GM10266 (cell line): ENCODE measurements around the gene HEBP2.

Experiments
- DNase-seq: peaks from one replicate; pipeline ENCODE4 v3.0.0; 2012; ENCODE audit errors: extremely low spot score
- TF ChIP-seq, protein P1 (sequence below): IDR thresholded peaks from 2 replicates; pipeline ENCODE4 v1.5.1; 2012; ENCODE audit warnings: mild to moderate bottlenecking, low read depth; ENCODE audit not compliant: control insufficient read depth, insufficient read depth; ENCODE audit errors: missing control alignments

Gene HEBP2

GRCh38 chr6:138456401-138456790 lies 52.4 kb downstream of the HEBP2 start:
- no peak for DNase-seq
- TF ChIP-seq, protein P1, sequence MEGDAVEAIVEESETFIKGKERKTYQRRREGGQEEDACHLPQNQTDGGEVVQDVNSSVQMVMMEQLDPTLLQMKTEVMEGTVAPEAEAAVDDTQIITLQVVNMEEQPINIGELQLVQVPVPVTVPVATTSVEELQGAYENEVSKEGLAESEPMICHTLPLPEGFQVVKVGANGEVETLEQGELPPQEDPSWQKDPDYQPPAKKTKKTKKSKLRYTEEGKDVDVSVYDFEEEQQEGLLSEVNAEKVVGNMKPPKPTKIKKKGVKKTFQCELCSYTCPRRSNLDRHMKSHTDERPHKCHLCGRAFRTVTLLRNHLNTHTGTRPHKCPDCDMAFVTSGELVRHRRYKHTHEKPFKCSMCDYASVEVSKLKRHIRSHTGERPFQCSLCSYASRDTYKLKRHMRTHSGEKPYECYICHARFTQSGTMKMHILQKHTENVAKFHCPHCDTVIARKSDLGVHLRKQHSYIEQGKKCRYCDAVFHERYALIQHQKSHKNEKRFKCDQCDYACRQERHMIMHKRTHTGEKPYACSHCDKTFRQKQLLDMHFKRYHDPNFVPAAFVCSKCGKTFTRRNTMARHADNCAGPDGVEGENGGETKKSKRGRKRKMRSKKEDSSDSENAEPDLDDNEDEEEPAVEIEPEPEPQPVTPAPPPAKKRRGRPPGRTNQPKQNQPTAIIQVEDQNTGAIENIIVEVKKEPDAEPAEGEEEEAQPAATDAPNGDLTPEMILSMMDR: no peak

DNA sequence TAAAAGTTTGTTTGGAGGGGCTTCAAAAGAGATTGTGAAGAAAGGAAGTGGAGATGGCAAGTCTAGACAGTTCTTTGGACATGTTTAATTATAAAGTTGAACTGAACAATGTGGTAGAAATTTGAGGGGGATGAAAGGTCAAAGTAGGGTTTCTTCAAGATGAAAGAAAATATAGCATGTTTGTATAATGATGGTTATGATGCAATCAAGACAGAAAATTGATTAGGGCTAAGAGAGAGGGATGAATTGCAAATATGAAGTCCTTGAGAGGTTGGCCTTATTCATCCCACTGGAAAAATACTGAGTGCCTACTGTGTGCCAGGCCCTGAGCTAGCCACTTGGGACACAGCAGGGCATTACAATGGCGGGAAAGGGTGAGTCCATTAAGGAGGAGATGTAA lies 57.6 kb downstream of the HEBP2 start:
- TF ChIP-seq, protein P1: no peak
- no peak for DNase-seq

DNA sequence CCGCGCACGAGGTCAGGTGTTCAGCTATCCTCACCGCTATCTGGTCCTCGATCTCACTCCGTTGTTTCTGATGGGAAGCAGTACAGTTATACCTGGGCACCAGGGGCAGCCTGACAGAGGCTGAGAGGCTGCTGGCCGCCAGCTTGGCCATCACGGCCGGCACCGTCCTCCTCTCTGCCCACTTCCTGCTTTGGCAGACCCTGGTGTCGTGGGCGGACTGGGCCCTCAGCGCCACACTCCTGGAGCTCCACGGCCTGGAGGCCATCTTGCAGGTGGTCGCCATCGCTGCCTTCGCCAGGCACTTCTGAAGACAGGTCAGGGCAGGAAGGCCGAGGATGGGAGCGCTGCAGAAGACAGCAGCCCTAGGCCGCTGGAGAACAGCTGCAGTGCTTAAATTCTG lies 60.1 kb downstream of the HEBP2 start:
- no peak for DNase-seq
- TF ChIP-seq, protein P1: no peak

GRCh38 chr6:138465007-138465645 lies 61.1 kb downstream of the HEBP2 start:
- no peak for DNase-seq
- TF ChIP-seq, protein P1: no peak

GRCh38 chr6:138467901-138468300 lies 63.9 kb downstream of the HEBP2 start:
- TF ChIP-seq, protein P1: no peak
- no peak for DNase-seq

DNA sequence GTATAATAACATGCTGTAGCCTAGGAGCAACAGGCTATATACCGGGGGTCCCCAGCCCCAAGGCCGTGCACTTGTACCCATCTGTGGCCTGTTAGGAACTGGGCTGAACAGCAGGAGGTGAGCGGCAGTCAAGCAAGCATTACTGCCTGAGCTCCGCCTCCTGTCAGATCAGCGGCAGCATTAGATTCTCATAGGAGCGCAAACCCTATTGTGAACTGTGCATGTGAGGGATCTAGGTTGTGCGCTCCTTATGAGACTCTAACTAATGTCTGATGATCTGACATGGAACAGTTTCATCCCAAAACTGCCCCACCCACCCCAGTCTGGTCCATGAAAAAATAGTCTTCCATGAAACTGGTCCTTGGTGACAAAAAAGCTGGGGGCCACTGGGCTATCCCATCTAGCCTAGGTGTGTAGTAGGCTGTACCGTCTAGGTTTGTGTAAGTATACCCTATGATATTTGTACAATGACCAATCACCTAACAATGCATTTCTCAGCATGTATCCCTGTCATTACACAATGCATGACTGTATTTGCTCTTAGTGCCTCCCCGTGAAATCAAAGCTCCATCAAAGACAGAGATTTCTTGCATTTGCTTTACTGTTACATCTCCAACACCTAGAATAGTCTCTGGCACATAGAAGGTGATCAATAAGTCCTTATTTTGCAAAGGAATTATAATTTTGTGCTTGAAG lies 64.4 kb downstream of the HEBP2 start:
- no peak for DNase-seq
- TF ChIP-seq, protein P1: no peak
